D721Med (cell line): Measurements from ENCODE around the gene TSPAN5.

ENCODE experiments used
- DNase-seq: peaks from one replicate; pipeline ENCODE4 v3.0.0; 2011; ENCODE audit warnings: low spot score; ENCODE audit not compliant: insufficient read length
- FAIRE-seq: peaks from 2 replicates; lab custom pipeline; 2011; peaks lifted over from hg19 to GRCh38; lab: Jason Lieb, UNC
- CTCF ChIP-seq: IDR thresholded peaks from 2 replicates; pipeline ENCODE4 v1.5.1; 2012; ENCODE audit warnings: mild to moderate bottlenecking, control low read depth; ENCODE audit not compliant: insufficient read depth; ENCODE audit errors: missing control alignments

Gene TSPAN5

GRCh38 chr4:98570151-98570797, 88.1 kb downstream of the TSPAN5 start:
- DNase-seq (no peak), FAIRE-seq (no peak)
- no peak for TF ChIP-seq CTCF

GRCh38 chr4:98568941-98569663, 89.3 kb downstream of the TSPAN5 start:
- DNase-seq (no peak), FAIRE-seq (no peak)
- no peak for TF ChIP-seq CTCF

- TF ChIP-seq CTCF: no peak
- FAIRE-seq (no peak), DNase-seq (no peak)
Observed at GRCh38 chr4:98567611-98568010, 90.8 kb downstream of the TSPAN5 start.

- TF ChIP-seq CTCF: no peak
- FAIRE-seq (no peak), DNase-seq (no peak)
Observed at GRCh38 chr4:98566361-98567008, 91.9 kb downstream of the TSPAN5 start.

- TF ChIP-seq CTCF: no peak
- DNase-seq: no peak
- FAIRE-seq: peak; percentile 67
Observed at GRCh38 chr4:98565681-98566301, 92.6 kb downstream of the TSPAN5 start.

GRCh38 chr4:98564852-98565251, 93.6 kb downstream of the TSPAN5 start:
- FAIRE-seq (no peak), DNase-seq (no peak)
- no peak for TF ChIP-seq CTCF
